D721Med (cell line): ENCODE results near the gene HIRA.

Experiments used
- DNase-seq: peaks from one replicate; pipeline ENCODE4 v3.0.0; 2011; ENCODE audit warnings: low spot score; ENCODE audit not compliant: insufficient read length
- FAIRE-seq: peaks from 2 replicates; lab custom pipeline; 2011; peaks lifted over from hg19 to GRCh38; lab: Jason Lieb, UNC
- CTCF ChIP-seq: IDR thresholded peaks from 2 replicates; pipeline ENCODE4 v1.5.1; 2012; ENCODE audit warnings: mild to moderate bottlenecking, control low read depth; ENCODE audit not compliant: insufficient read depth; ENCODE audit errors: missing control alignments

HIRA gene

GRCh38 chr22:19477321-19478044 is 46.0 kb upstream of the HIRA start:
- FAIRE-seq (no peak), DNase-seq (no peak)
- TF ChIP-seq CTCF = peak; percentile 26

GRCh38 chr22:19476023-19476422 is 44.5 kb upstream of the HIRA start:
- TF ChIP-seq CTCF = no peak
- FAIRE-seq = no peak
- DNase-seq = no peak

- DNase-seq (no peak), FAIRE-seq (no peak)
- no peak for TF ChIP-seq CTCF
These were observed 42.0 kb upstream of the HIRA start for GRCh38 chr22:19473578-19473977.

- no peak for FAIRE-seq
- no peak for DNase-seq
These were observed 40.7 kb upstream of the HIRA start for GRCh38 chr22:19472233-19472632.

GRCh38 chr22:19471572-19471971 is 40.0 kb upstream of the HIRA start:
- no peak for TF ChIP-seq CTCF
- no peak for DNase-seq
- FAIRE-seq = no peak

More at GRCh38 chr22:19472233-19472632, 40.7 kb upstream of the HIRA start:
- TF ChIP-seq CTCF = no peak

GRCh38 chr22:19470010-19470409 is 38.5 kb upstream of the HIRA start:
- DNase-seq (no peak), FAIRE-seq (no peak)
- no peak for TF ChIP-seq CTCF

GRCh38 chr22:19469421-19469820 is 37.9 kb upstream of the HIRA start:
- TF ChIP-seq CTCF = no peak
- DNase-seq (no peak), FAIRE-seq (no peak)
